Limb (tissue), 2 donors: ENCODE data around the gene ONECUT3.
A peak's percentile ranks its signal among the peaks of the same experiment; 100 is the strongest.
"Not testable (repeated sequence)": the region's sequence is repeated elsewhere in the genome, so short reads cannot be mapped to it uniquely, and the experiment has no call there.

ENCODE experiments used
- DNase-seq, 2 donors: peaks; one replicate each; pipeline ENCODE4 v3.0.0-alpha.2; 2016; ENCODE audit errors: extremely low spot score in 2 of 2

The ONECUT3 gene

DNA sequence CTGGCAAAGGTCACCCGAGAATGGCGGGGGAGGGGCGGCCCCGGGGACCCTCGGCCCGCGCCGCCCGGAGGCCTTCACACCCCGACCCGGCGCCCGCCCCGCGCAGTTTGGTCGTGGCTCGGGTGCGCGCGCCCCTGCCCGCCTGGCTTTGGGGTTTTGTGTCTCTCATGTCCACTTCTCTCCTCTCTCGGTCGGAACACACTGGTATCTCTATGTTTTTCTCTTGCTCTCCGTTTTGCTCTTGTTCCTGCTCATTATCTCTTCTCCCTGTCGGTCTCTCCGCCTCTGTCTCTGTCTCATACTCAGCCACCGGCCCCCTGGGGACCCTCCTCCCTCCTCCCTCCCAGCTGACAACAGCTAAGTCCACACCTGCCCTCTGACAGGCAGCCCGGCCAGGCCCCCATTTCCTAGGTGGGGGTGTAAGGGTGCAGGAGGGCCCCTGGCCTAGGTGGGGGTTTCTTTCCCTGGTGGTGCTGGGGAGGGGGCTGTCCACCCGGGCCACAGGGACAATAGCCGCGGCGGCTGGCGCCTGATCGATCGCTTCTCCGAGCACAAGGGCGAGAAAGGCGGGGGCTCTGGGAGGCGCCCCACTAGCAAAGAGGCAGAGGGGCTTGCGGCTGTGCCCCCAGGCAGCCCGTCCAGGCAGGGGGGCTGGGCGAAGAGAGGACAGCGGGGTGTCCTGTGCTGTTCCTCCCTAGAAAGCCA is 2.3 kb downstream of the ONECUT3 start:
- DNase-seq, result no peak

DNA sequence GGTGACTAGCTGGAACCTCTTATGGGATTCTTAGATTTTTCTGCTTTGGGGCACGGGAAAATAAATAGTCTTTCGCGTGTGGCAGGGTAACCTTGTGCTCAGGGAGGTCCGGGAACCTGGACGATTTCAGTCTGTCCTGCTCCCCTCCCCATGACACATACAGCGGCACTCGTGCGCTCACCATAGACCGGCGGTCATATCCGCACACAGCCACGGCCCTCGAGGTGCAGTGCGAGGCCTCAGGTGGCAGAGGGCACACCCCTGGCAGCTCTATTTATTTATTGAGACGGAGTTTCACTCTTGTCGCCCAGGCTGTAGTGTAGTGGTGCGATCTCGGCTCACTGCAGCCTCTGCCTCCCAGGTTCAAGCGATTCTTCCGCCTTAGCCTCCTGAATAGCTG is 3.0 kb downstream of the ONECUT3 start:
- no peak for DNase-seq

DNA sequence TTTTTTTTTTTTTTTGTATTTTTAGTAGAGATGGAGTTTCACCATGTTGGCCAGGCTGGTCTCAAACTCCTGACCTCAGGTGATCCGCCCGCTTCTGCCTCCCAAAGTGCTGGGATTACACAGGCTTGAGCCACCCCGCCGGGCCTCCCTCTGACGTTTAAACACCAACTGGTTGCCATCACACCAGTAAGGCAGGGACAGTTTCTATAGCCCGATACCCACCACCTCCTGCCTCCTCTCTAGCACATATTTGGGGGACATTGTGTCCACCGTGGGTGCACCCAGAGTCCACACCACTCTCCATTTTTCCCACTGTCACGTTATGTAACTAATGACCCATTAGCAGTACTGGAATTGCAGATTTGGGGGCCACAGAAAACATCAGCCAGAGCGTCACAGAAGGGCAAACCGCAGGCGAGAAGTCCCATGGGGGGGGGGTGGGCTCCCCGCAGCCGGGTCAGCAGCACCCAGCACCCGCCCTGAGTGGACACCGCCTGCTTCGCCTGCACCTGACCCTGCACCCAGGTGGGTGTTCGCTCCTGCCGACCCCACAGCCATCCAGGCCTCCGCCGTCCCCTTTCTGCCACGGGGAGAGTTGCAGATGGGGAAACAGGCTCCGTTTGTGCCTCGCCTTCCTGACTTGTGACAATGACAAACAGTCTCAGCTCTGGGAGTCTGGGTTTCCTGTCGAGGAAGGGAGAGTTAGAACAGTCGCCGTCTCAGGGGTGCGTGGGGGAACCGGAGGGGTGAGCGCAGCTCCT is 3.6 kb downstream of the ONECUT3 start:
- DNase-seq, result no peak

DNA sequence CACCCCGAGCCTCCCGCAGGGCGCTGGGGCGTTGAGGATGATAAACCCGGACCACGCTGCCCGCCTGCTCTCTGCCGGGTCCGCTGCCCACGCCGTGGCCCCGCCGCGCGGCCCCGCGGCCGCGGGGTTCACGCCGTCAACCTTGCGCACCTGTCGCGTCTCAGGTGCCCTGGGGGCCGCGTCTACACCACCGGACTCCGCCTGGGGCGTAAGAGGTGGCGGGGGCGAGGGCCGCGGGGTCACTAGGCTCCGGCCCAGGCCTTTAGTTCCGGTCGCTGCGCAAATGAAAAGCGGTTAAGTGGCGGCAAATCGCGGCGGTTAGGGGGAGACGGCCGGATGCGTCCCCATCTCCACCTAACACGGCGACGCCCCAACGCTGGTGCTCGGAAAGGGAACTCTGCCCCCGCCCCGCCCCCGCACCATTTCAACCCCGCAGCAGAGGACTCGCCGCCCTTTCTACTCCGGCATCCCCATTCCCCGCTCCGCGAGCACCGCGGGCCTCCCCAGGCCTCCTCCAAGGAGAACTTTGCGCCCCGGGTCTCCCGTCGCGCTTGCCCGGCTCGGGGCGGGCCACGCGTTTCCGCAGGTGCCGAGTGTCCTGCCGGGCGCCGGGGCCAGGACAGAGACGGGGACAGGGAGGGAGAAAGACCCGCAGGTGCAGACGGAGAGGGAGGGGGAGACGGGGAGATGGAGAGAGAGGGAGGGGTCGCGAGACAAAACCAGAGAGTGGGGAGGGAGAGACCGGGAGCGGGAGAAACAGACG is 4.3 kb downstream of the ONECUT3 start:
- no peak for DNase-seq

DNA sequence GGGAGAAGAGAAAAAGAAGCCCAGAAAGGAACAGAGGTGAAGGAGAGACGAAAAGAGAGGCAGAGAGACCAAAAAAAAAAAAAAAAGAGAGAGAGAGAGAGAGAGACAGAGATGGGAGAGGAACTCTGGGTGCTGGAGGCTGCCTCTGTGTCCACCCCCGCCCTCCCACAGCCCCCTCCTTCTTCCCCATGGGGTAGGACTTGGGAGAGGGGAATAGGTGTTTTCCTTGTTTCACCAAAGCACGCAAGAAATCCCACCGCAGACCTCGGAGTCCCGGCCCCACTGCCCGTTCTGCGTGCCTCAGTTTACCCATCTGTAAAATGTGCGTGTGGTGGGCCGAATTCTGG is 4.9 kb downstream of the ONECUT3 start:
- no peak for DNase-seq

DNA sequence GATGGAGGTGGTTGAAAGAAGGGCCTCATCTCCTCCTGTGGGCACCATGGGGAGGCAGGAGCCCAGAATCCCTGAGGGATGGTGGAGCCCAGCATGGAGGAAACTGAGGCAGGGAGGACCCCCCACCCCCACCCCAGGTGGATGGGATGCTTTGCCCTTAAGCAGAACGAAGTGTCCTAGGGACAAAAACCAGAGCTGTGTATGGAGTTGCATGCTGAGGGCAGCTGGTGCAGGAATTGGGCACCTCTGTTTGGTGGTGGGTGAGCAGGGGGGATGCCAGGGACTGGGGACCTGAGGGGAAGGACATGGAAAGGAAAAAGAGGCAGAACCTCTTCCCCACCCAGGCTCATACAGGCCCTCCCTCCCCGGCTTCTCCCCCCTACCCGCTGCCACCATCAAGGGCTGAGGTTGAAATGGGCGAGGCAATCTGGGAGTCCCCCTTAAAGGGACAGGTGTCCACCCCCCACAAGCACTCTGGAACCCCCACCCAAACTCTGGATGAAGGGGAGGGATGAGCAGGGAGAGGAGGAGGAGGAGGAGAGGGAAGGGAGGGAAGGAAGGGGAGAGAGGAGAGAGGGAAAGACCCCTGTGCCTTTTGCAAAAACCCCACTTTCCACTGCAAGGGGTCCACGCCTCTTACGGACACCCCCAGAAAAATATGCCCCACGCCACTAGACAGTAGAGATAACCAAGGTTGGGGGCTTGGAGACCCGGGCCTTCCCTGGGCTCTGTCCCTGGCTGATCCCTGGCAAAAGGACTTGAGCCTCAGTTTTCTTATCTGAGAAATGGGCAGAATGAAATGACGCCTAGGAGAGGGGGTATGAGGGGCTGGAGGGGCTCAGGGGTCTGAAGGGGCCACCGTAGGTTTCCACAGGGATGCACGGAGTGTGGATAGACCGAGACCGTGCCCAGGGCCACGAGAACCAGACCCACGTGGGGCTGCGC is 5.9 kb downstream of the ONECUT3 start:
- no peak for DNase-seq

DNA sequence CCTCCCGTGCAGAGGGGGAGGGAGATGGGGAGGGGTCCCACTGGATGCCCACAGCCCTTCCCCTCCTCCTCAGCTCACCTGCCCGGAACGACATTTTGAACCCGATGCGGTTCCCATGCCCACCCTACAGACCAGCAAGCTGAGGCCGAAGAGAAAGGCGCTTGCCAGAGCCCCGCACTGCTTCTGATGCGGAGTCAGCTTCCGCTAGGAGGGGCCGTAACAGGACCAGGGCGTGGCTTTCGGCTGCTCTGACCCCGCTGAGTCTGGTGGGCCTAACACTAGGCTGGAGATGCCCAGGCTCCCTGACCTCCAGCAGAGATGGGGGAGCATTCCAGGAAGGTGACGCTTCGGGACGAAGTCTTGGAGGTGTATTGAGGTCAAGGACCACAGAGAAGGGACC is 6.7 kb downstream of the ONECUT3 start:
- DNase-seq, result no peak

DNA sequence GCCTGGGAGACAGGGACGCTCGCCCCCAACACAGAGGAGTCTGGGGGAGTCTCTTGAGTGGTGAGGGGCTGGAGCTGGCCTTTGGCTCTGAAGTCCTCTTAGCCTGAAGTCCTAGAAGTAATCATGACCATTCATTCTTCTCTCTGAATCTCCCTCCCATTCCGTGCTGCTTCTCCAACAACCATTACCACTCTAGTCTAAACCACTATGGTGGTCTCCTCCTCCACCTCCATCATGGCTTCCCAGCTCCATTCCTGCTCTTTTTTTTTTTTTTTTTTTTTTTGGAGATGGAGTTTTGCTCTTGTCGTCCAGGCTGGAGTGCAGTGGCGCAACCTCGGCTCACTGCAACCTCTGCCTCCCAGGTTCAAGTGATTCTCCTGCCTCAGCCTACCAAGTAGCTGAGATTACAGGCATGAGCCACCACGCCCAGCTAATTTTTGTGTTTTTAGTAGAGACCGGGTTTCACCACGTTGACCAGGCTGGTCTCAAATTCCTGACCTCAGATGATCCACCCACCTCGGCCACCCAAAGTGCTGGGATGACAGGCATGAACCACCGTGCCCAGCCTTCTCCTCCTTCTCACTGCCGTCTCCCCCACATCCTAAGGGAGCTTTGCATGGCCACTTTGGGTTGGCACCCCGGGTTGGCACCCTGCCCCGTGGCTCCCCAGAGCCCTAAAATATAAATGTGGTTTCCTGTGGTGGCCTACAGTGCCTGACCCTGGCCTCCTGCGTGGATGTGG is 7.7 kb downstream of the ONECUT3 start:
- not testable (repeated sequence) for DNase-seq

DNA sequence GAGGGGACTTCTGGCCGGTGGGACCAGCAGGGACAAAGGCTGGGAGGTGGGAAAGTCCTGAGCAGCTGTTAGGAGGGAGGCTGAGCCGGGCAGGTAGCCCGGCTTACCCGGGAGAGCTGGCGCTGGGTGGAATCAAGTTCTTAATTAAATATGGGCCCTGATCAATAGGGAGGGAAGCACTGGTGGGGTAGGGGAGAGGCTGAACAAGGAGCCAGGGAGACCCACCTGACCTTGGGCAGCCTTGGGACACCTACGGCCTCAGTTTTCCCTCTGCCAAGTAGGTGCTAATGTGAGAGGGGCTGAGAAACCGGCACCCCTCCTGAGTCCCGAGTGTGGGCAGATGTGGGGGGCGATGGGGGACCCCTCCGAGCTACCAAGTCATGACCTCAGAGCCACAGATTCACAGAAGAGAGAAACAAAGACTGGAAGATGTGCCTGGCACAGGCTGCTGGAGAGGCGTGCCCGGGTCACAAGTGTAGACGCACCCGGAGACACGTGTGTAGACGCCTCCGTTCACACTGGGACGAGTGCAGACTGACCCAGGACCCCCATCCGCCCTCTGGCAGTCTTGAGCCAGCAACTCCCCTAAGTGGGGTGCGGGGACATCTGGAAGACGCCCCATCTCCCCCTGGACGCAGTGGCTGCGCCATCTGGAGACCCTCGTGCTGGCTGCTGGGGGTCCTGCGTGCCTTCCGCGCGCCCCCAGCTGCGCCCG is 8.4 kb downstream of the ONECUT3 start:
- no peak for DNase-seq

DNA sequence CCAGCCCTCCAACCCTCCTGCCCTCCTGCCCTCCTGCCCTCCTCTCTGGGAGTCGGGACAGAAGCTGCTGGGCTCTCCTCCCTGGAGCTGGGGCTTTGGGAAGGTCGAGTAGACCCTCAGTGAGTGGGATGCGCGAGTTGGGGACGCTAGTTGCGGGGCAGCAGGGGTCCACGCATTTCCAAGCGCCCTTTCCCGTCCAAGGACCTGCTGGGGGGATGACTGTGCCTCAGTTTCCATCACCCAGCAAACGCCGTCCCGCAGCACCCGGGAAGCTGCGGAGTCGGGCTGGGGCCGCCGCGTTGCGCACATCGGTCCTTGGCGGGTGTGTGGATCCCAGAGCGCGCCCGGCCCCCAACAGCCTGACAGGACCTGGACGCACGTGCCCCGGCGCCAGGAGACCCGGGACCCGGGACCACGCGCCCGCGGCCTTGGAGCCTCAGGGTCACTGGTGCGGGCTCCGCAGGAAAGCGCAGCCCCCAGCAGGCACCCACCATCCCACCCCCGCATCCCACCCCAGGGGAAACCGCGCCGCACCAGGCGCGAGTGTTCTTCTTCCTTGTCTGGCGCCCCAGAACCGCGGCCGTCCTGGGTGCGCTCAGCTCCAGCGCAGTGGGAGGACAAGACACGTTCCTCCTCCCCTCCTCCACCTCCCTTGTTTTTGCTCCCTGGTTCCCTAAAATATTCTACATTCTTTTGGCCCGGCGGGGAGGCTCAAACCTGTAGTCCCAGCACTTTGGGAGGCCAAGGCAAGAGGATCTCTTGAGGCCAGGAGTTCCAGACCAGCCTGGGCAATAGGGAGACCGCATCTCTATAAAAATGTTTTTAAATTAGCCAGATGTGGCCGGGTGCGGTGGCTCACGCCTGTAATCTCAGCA is 9.2 kb downstream of the ONECUT3 start:
- DNase-seq, result no peak

DNA sequence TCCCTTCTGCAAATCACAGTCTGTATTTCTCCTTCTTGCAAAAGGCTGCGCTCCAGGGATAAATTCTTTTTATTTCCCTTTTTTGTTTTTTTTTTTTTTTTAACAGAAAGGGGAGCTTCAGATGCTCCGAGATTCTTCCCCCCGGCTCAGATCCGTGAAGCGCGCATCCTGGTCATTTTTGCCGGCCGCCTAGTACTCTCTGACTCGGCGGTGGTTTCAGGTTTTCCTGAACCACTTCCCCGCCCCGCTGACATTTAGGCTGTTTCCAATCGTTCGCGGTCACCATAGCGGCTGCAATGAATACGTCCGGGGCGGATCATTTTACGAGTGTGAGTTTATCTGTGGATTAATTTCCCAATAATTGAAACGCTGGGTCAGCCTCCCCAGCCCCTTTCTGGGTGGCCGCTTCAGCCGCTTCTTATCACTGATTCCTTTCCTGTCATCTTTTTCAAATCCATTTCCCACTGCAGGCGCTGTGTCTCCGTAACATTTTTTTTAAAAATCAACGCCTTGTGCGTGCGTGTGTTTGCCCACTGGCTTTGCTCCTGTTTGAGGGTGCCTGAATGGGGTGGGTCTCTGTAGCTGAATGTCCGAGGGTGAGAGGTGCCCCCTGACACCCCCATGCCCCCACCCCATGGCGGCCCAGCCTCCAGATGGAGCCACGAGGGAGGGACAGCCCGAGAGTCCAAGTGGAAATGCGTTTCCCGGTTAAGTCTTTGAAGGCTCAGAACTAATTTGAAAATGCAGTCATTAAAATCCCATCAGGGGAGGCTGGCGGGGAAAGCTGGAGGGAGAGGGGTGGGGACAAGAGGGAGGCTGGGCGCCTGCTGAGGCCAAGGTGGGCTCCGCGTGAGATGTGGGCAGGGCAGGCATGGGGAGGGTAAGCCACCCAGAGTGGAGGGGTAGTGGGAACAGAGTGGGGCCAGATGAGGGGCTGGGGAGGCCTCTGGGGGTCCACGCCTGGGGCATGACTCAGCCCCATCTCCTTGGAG is 10.6 kb downstream of the ONECUT3 start:
- no peak for DNase-seq

DNA sequence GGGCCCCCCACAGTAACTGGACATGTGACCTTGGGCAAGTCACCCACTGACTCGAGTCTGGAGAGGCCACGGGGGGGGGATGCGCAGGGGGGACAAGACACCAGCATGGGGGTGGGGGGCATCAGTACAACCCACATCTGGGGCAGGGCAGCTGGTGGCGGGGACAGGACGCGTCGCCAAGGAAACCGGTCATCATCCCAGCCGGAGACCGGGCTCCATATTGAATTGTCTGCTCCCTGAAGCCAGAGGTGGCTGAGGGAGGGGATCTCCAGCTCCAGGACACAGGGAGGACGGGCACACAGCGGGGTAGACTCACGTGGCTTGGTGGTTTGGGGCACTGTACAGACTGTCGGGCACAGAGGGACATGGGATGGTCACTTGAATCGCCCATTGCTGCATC is 11.4 kb downstream of the ONECUT3 start:
- no peak for DNase-seq

DNA sequence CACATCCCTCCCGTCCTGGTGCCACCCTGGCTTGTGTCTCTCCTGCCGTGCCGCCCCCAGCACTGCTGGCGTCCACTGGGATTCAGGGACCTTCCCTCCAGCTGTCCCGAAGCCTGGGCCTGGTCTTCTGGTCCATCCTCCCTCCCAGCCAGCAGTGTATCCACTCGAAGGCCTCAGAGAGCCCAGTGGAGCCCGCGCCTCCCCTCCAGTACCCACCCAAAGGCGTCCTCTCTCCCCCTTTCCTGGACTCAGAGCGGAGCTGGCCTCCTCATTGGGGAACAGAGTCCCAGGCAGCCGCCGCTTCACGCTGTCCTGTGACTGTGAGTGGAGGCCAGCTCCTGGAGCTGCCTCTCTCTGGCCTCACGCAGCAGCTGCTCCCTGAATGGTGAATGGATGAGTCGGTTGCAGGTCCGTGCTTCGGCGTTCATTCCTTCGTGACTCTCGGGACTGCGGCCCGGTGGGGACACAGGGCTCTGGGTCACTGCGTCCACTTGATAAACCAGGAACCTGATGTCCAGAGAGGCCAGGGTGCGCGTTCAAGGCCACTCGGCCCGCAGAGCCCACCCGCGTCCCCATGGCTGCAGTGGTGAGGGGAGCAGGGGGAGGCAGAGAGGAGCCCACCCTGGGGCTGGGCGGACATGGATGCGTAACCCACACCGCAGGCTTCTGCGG is 12.1 kb downstream of the ONECUT3 start:
- DNase-seq, result no peak

DNA sequence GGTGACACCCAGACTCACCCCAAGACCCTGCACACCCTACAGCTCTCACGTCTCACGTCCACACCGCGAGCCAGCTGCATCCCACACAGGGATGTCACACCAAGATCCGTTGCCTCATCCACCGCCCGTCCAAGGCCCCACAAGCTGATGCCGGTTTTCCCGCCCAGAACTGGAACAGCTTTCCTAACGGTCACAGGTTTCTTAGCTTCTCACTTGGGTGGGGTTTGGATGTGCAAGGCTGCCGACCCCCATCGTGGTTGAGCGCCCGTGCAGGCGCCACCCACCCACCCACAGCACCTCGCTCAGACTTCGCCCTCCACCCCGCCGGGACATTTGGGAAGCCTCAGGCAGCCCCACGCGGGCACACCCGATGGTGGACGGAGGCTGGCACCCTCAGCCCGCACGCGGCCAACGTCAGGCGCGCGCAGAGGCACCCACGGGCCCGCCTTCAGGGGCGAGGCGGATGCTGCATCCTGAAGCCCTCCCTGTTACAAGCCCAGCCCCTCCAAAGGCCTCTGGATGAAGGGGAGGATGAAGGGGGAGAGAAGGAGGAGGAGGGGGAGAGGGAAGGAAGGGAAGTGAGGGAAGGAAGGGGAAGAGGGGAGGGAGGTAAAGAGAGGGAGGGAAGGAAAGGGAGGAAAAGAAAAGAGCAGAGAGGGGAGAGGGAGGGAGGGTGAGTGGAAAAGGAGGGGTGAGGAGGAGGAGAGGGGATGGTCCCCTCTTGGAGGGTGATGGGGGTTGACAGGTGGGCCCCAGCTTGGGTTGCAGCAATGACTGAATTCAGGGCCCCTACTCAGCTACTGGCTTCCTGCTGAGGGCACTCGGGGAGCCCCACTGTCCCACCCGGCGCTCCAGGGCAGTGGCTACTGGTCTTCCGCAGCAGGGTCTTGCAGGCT is 12.8 kb downstream of the ONECUT3 start:
- no peak for DNase-seq

DNA sequence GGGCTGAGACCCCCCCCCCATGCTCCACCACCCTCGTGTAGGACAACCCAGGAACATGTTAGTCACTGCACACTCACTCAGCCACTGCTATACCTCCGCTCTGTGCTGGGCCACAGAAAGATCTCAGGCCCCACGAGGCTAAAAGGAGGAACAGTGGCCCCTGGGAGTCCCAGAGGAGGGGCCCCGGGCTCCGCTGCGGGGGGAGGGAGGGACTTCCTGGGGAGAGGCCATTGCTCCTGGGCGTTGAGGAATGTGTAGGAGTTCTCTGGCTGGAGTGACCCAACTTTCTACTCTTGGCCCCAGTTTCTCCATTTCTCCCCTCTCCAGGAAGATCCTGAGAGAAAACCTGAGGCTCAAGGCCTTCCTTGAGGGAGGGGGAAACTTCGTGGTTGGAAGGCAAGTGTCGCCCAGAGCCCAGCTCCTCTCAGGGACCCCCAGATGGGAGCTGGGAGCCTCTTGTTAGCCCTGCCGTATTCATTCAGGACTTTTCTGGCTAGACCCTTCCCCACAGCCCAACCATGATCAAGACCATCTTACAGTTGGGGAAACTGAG is 13.6 kb downstream of the ONECUT3 start:
- DNase-seq, result no peak

DNA sequence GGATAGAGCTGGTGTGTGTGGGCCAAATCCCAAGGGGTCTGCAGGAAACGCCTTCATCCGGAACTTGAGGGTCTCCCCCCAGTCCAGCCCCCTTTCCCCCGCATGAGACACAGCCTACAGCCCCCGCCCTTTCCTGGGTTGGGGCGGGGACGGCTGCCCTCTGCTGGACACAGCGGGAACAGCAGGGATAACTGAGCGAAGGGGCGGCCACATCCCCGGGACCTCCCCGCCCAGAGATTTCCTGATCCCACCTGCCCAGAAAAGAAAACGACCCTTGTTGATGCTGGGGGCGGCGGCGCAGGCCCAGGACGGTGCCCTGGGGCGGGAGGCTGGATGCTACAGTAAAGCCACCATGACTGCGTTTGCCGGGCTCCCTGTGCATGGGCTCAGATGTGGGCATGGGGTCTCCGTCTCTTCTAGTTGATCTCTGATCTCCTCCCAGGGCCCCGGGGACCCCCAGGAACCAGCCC is 14.2 kb downstream of the ONECUT3 start:
- DNase-seq, result peak; percentile 18 to 84
